Keratinocyte (primary cell): ENCODE data around the gene BAIAP2. TPM values are rescaled to one million over a fixed set of nuclear protein-coding genes. Genes with fewer than 3 reads are reported as not detected.

Source experiments
- DNase-seq: peaks from one replicate; pipeline ENCODE4 v3.0.0-alpha.2; 2011; ENCODE audit warnings: low read depth, missing footprints, low spot score
- FAIRE-seq: peaks from 2 replicates; lab custom pipeline; 2011; peaks lifted over from hg19 to GRCh38; lab: Jason Lieb, UNC
- H2AFZ ChIP-seq: 2 replicates; pipeline ENCODE4 v1.6.0; 2012; ENCODE audit warnings: low read length, control low read depth, inconsistent platforms; ENCODE audit not compliant: control insufficient read depth
- H3K27ac ChIP-seq: 2 replicates; pipeline ENCODE4 v1.5.1; 2011; ENCODE audit warnings: low read length; ENCODE audit not compliant: control insufficient read depth, insufficient read depth
- H3K27me3 ChIP-seq: 3 replicates; pipeline ENCODE4 v1.6.0; 2011; ENCODE audit warnings: low read length; ENCODE audit not compliant: control insufficient read depth, insufficient read depth; ENCODE audit errors: extremely low read depth
- H3K36me3 ChIP-seq, 2 experiments: 2 replicates in 1 of 2; 3 replicates in 1 of 2; pipeline ENCODE4 v1.5.1; 2011; ENCODE audit warnings: low read length in 2 of 2, mild to moderate bottlenecking in 1 of 2; ENCODE audit not compliant: control insufficient read depth in 2 of 2, insufficient read depth in 2 of 2; ENCODE audit errors: extremely low read depth in 1 of 2
- H3K4me1 ChIP-seq: 3 replicates; pipeline ENCODE4 v1.5.1; 2011; ENCODE audit warnings: low read length; ENCODE audit not compliant: control insufficient read depth, insufficient read depth; ENCODE audit errors: extremely low read depth
- H3K4me2 ChIP-seq: 3 replicates; pipeline ENCODE4 v1.6.0; 2011; ENCODE audit warnings: low read depth, low read length; ENCODE audit not compliant: control insufficient read depth, insufficient read depth; ENCODE audit errors: extremely low read depth
- H3K4me3 ChIP-seq, 3 experiments: fragments of 200-600 bp in 1 of 3; sonication (generic) in 1 of 3; 2 replicates in 2 of 3; 3 replicates in 1 of 3; pipeline ENCODE4 v1.5.1; 2011 to 2016; ENCODE audit warnings: low read length in 3 of 3, mild to moderate bottlenecking in 3 of 3, control low read depth in 2 of 3, inconsistent platforms in 1 of 3, low read depth in 1 of 3, mixed read lengths in 1 of 3, mixed run types in 1 of 3, moderate library complexity in 1 of 3; ENCODE audit not compliant: control insufficient read depth in 2 of 3, insufficient read depth in 2 of 3; ENCODE audit errors: extremely low read depth in 1 of 3
- H3K79me2 ChIP-seq: 2 replicates; pipeline ENCODE4 v1.6.0; 2012; ENCODE audit warnings: low read length; ENCODE audit not compliant: control insufficient read depth, insufficient read depth
- H3K9ac ChIP-seq: 3 replicates; pipeline ENCODE4 v1.6.0; 2011; ENCODE audit warnings: low read length; ENCODE audit not compliant: control insufficient read depth, insufficient read depth; ENCODE audit errors: extremely low read depth
- H3K9me1 ChIP-seq: 3 replicates; pipeline ENCODE4 v1.6.0; 2011; ENCODE audit warnings: low read length; ENCODE audit not compliant: control insufficient read depth, insufficient read depth; ENCODE audit errors: extremely low read depth
- H3K9me3 ChIP-seq: 2 replicates; pipeline ENCODE4 v1.5.1; 2012; ENCODE audit warnings: low read depth, low read length; ENCODE audit not compliant: control insufficient read depth
- H4K20me1 ChIP-seq: 3 replicates; pipeline ENCODE4 v1.6.0; 2011; ENCODE audit warnings: low read length; ENCODE audit not compliant: control insufficient read depth, insufficient read depth; ENCODE audit errors: extremely low read depth
- CTCF ChIP-seq, 3 experiments: IDR thresholded peaks in 1 of 3; conservative IDR thresholded peaks in 1 of 3; optimal IDR thresholded peaks in 1 of 3; 2 replicates in 2 of 3; 3 replicates in 1 of 3; pipeline versions ENCODE3 to v1.5.1; 2011; ENCODE audit warnings: low read length in 3 of 3, mild to moderate bottlenecking in 3 of 3, moderate library complexity in 2 of 3, control low read depth in 1 of 3, inconsistent platforms in 1 of 3; ENCODE audit not compliant: insufficient read depth in 2 of 3; ENCODE audit errors: extremely low read depth in 1 of 3
- EZH2 ChIP-seq: IDR thresholded peaks from one replicate; pipeline ENCODE4 v1.6.1; 2012; ENCODE audit warnings: inconsistent platforms, mild to moderate bottlenecking, low read length, moderate library complexity
- dilution Hi-C: fragments of 300-500 bp; cut with MboI; formaldehyde crosslinking; loops from one replicate; pipeline ENCODE4 v1.7.0; 2020; ENCODE audit warnings: low sequenced_read_pairs; ENCODE audit not compliant: extremely low pct_ligation_motif_present
- polyA plus RNA-seq, 5 experiments: library from polyadenylated mRNA; depleted of rRNA in 3 of 5; stranded (reverse) in 3 of 5; stranded (forward) in 1 of 5; unstranded in 1 of 5; fragments of >200 nt; gene quantifications; 1 replicate in 1 of 5; 2 replicates in 3 of 5; 3 replicates in 1 of 5; pipeline versions ENCODE4 v1.2.1 to v1.2.3, GENCODE V29; 2011 to 2012; ENCODE audit warnings: missing spikeins in 2 of 5, low read depth in 1 of 5, low replicate concordance in 1 of 5

The BAIAP2 gene
- polyA plus RNA-seq, 1 donor (not counting 4 experiments of a cell fraction or from before 2014, with no cell fraction given), result 56.7 TPM

DNA sequence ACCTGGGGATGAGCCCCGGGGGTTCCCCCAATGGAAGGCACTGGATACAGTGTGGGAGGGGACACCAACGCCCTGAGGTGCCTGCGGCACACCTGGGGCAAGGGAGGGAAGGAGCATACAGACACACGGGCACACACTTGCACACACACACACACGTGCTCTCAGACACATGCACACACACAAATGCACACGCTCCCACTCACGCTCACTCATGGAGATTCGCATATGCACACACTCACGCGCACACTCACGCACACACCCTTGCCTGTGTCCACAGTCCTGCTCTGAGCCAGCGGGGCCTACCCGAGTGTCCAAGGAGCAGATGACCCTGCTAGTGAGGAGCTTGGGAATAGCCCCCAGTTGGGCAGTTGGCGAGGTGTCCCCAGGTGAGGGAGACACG, 113.6 kb downstream of the BAIAP2 start:
- no peak overlapping the region for H3K4me2 ChIP-seq
- TF ChIP-seq CTCF (optimal IDR thresholded peaks at IDR 0.05 in 1 of 3, IDR thresholded peaks at IDR 0.05 in 1 of 3, conservative IDR thresholded peaks at IDR 0.05 in 1 of 3; ENCODE audit: extremely low read depth in 1 of 3, insufficient read depth in 2 of 3, low read length in 3 of 3), result no peak
- no peak for TF ChIP-seq EZH2
- H3K79me2 ChIP-seq, result no peaks in the 10 kb centered on the region
- H3K36me3 ChIP-seq, result no peaks in the 10 kb centered on the region
- H3K9me3 ChIP-seq, result no peaks in the 10 kb centered on the region
- no peaks in the 10 kb centered on the region for H3K9me1 ChIP-seq
- DNase-seq (no peak), FAIRE-seq (no peak)
- no peak overlapping the region for H3K4me3 ChIP-seq
- no peaks in the 10 kb centered on the region for H4K20me1 ChIP-seq
- no peak overlapping the region for H3K9ac ChIP-seq
- dilution Hi-C loops, result no loop called here
- H3K4me1 ChIP-seq, result no peaks in the 10 kb centered on the region
- no peak overlapping the region for H3K27ac ChIP-seq
- H3K27me3 ChIP-seq, result peaks cover 16% of the 10 kb centered on the region
- H2AFZ ChIP-seq, result no peak overlapping the region

GRCh38 chr17:81148986-81149533, 114.1 kb downstream of the BAIAP2 start:
- no peak overlapping the region for H2AFZ ChIP-seq
- no peak overlapping the region for H3K9ac ChIP-seq
- no peaks in the 10 kb centered on the region for H3K9me1 ChIP-seq
- H3K79me2 ChIP-seq, result no peaks in the 10 kb centered on the region
- H3K4me3 ChIP-seq, result no peak overlapping the region
- peaks cover 16% of the 10 kb centered on the region for H3K27me3 ChIP-seq
- H3K27ac ChIP-seq, result no peak overlapping the region
- no peaks in the 10 kb centered on the region for H3K36me3 ChIP-seq
- no peaks in the 10 kb centered on the region for H3K9me3 ChIP-seq
- no peaks in the 10 kb centered on the region for H3K4me1 ChIP-seq
- no peak for TF ChIP-seq EZH2
- TF ChIP-seq CTCF (optimal IDR thresholded peaks at IDR 0.05 in 1 of 3, IDR thresholded peaks at IDR 0.05 in 1 of 3, conservative IDR thresholded peaks at IDR 0.05 in 1 of 3; ENCODE audit: extremely low read depth in 1 of 3, insufficient read depth in 2 of 3, low read length in 3 of 3), result no peak
- no peaks in the 10 kb centered on the region for H4K20me1 ChIP-seq
- dilution Hi-C loops, result no loop called here
- DNase-seq, result no peak
- H3K4me2 ChIP-seq, result no peak overlapping the region
- no peak for FAIRE-seq
